HepG2 (cell line): Measurements from ENCODE around the gene NPAS2. TPM values are rescaled to one million over a fixed set of nuclear protein-coding genes. Genes with fewer than 3 reads are reported as not detected.
A peak's percentile ranks its signal among the peaks of the same experiment; 100 is the strongest.

Experiments
- AGO1 ChIP-seq: fragments of 200-400 bp; formaldehyde crosslinking; IDR thresholded peaks from 2 replicates; pipeline ENCODE4 v1.6.1; 2017; ENCODE audit warnings: mild to moderate bottlenecking, low read depth, low read length, moderate library complexity; ENCODE audit not compliant: poor library complexity, severe bottlenecking
- CBX5 ChIP-seq: sonication (generic); formaldehyde crosslinking; IDR thresholded peaks from 2 replicates; pipeline ENCODE4 v1.4.0; 2020; ENCODE audit warnings: missing genetic modification reagents, borderline replicate concordance
- ELF1 ChIP-seq: sonication (generic); formaldehyde crosslinking; IDR thresholded peaks from 2 replicates; pipeline ENCODE4 v1.4.0; 2020; ENCODE audit warnings: missing genetic modification reagents
- GRHL1 ChIP-seq: sonication (generic); formaldehyde crosslinking; conservative IDR thresholded peaks from 2 replicates; pipeline ENCODE4 v1.8.0; 2022; ENCODE audit warnings: missing genetic modification reagents
- HBP1 ChIP-seq: IDR thresholded peaks from 2 replicates; pipeline ENCODE4 v1.6.1; 2016; ENCODE audit warnings: low read depth, control low read depth
- PTBP1 ChIP-seq: fragments of 200-400 bp; formaldehyde crosslinking; IDR thresholded peaks from 2 replicates; pipeline ENCODE4 v1.6.1; 2018; ENCODE audit warnings: low read length, low read depth; ENCODE audit not compliant: poor library complexity, severe bottlenecking
- RFX1 ChIP-seq: fragments of 450-650 bp; IDR thresholded peaks from 2 replicates; pipeline ENCODE4 v1.6.1; 2017
- TGIF2 ChIP-seq: IDR thresholded peaks from 2 replicates; pipeline ENCODE4 v1.6.1; 2016; ENCODE audit warnings: control low read depth, missing compliant biosample characterization
- ZFY ChIP-seq: sonication (generic); formaldehyde crosslinking; IDR thresholded peaks from 2 replicates; pipeline ENCODE4 v1.4.0; 2020; ENCODE audit warnings: missing genetic modification reagents
- ZNF746 ChIP-seq: sonication (generic); formaldehyde crosslinking; IDR thresholded peaks from 2 replicates; pipeline ENCODE4 v1.8.0; 2022; ENCODE audit warnings: mild to moderate bottlenecking, missing genetic modification reagents
- polyA plus RNA-seq, 8 experiments: library from polyadenylated mRNA; depleted of rRNA in 3 of 8; stranded (reverse) in 7 of 8; unstranded in 1 of 8; fragments of >200 nt; fragmentation: Illumina TruSeq in 4 of 8; extraction: Trizol in 4 of 8; gene quantifications; 2 replicates each; pipeline versions ENCODE4 v1.2.1 to v1.2.3, GENCODE V29; 2011 to 2016; ENCODE audit warnings: low read depth in 4 of 8, missing spikeins in 1 of 8, mixed read lengths in 1 of 8; ENCODE audit not compliant: insufficient read depth in 1 of 8
- total RNA-seq, 5 experiments: library from RNA; depleted of rRNA; stranded (reverse); fragments of >200 nt; fragmentation: Illumina TruSeq; extraction: Trizol; gene quantifications; 2 replicates each; pipeline ENCODE4 v1.2.3, GENCODE V29; 2016; ENCODE audit warnings: low read depth in 1 of 5
- TF ChIP-seq, protein P1 (sequence below): sonication (generic); formaldehyde crosslinking; IDR thresholded peaks from 2 replicates; pipeline ENCODE4 v1.9.0; 2021; ENCODE audit warnings: missing genetic modification reagents, borderline replicate concordance
- TF ChIP-seq, protein P2 (sequence below): IDR thresholded peaks from 2 replicates; pipeline ENCODE4 v1.6.1; 2018; ENCODE audit warnings: missing genetic modification reagents, mild to moderate bottlenecking, missing compliant biosample characterization
- TF ChIP-seq, protein P3 (sequence below): sonication (generic); formaldehyde crosslinking; IDR thresholded peaks from 2 replicates; pipeline ENCODE4 v1.5.1; 2020; ENCODE audit warnings: mild to moderate bottlenecking, missing genetic modification reagents
- TF ChIP-seq, protein P4 (sequence below): sonication (generic); formaldehyde crosslinking; IDR thresholded peaks from 2 replicates; pipeline ENCODE4 v1.5.1; 2020; ENCODE audit warnings: mild to moderate bottlenecking, moderate library complexity, missing genetic modification reagents

Gene NPAS2
- total and polyA plus RNA-seq, 2 of the 13 experiments (the other 11 are each of a cell fraction or from before 2014, with no cell fraction given), result 14.8 to 37.5 TPM

DNA sequence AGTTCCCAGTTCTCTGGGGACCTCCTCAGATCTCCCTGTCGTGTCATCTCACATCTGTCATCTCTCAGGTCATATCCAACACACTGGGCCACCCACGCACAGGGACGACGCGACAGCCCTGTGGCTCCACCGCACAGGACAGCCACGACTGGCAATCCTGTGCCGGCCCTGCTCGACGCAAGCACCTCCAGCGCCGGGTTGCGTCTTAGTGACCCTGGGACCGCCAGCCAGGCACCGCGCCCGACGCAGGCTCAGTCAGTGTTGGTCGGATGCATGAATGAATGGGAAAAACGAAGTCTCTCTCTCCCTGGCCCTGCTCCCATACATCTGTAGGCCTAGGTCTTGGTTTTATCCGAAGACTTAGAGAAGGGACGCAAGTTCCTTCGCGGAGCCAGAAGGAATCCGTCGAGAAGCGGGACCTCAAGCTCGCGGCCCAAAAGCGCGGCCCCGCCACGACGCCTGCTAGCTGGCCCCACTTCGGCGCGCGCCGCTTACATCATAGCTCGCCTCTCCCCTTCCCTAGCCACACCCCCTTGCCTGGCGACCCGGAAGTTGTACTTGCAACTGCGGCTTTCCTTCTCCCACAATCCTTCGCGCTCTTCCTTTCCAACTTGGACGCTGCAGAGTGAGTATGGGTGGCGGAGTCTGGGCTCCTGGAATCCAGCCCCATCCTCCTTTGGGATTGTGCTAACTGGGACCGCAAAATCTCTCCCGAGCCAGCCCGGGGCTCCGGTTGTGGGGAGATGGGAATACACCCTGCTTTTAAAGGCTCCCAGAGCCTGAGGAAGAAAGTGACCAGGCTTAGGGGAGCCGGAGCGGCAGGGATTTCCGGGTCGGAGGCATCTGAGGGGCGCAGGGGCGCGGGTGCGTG, 182.0 kb downstream of the NPAS2 start, which contains the start of gene RPL31 (continued):
- TF ChIP-seq HBP1 (CRISPR knock-in tag), result peak; percentile 98
- peak; percentile 95 for TF ChIP-seq CBX5
- peak; percentile 94 for TF ChIP-seq ZNF746 (CRISPR knock-in tag)
- no peak for TF ChIP-seq GRHL1 (CRISPR knock-in tag)
- TF ChIP-seq, protein P1, sequence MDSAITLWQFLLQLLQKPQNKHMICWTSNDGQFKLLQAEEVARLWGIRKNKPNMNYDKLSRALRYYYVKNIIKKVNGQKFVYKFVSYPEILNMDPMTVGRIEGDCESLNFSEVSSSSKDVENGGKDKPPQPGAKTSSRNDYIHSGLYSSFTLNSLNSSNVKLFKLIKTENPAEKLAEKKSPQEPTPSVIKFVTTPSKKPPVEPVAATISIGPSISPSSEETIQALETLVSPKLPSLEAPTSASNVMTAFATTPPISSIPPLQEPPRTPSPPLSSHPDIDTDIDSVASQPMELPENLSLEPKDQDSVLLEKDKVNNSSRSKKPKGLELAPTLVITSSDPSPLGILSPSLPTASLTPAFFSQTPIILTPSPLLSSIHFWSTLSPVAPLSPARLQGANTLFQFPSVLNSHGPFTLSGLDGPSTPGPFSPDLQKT (CRISPR knock-in tag), result no peak; the same call in 1 of the 2 replicates
- TF ChIP-seq ZFY (CRISPR knock-in tag), result peak; percentile 99
- TF ChIP-seq AGO1, result peak; percentile 75
- TF ChIP-seq, protein P2, sequence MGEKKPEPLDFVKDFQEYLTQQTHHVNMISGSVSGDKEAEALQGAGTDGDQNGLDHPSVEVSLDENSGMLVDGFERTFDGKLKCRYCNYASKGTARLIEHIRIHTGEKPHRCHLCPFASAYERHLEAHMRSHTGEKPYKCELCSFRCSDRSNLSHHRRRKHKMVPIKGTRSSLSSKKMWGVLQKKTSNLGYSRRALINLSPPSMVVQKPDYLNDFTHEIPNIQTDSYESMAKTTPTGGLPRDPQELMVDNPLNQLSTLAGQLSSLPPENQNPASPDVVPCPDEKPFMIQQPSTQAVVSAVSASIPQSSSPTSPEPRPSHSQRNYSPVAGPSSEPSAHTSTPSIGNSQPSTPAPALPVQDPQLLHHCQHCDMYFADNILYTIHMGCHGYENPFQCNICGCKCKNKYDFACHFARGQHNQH (CRISPR knock-in tag), result peak; percentile 99
- TF ChIP-seq ELF1, result peak; percentile 98
- TF ChIP-seq, protein P3, sequence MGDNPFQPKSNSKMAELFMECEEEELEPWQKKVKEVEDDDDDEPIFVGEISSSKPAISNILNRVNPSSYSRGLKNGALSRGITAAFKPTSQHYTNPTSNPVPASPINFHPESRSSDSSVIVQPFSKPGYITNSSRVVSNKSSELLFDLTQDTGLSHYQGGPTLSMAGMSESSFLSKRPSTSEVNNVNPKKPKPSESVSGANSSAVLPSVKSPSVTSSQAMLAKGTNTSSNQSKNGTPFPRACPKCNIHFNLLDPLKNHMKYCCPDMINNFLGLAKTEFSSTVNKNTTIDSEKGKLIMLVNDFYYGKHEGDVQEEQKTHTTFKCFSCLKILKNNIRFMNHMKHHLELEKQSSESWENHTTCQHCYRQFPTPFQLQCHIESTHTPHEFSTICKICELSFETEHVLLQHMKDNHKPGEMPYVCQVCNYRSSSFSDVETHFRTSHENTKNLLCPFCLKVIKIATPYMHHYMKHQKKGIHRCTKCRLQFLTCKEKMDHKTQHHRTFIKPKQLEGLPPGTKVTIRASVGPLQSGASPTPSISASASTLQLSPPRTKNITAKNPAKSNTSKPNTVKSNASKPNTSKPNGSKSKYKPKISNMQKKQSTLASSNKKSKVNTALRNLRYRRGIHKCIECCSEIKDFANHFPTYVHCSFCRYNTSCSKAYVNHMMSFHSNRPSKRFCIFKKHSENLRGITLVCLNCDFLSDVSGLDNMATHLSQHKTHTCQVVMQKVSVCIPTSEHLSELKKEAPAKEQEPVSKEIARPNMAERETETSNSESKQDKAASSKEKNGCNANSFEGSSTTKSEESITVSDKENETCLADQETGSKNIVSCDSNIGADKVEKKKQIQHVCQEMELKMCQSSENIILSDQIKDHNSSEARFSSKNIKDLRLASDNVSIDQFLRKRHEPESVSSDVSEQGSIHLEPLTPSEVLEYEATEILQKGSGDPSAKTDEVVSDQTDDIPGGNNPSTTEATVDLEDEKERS (CRISPR knock-in tag), result peak; percentile 98
- TF ChIP-seq, protein P4, sequence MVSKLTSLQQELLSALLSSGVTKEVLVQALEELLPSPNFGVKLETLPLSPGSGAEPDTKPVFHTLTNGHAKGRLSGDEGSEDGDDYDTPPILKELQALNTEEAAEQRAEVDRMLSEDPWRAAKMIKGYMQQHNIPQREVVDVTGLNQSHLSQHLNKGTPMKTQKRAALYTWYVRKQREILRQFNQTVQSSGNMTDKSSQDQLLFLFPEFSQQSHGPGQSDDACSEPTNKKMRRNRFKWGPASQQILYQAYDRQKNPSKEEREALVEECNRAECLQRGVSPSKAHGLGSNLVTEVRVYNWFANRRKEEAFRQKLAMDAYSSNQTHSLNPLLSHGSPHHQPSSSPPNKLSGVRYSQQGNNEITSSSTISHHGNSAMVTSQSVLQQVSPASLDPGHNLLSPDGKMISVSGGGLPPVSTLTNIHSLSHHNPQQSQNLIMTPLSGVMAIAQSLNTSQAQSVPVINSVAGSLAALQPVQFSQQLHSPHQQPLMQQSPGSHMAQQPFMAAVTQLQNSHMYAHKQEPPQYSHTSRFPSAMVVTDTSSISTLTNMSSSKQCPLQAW (CRISPR knock-in tag), result peak; percentile 94; the same call in 1 of the 2 replicates
- TF ChIP-seq TGIF2, result peak; percentile 93
- TF ChIP-seq PTBP1, result no peak
- TF ChIP-seq RFX1, result no peak
